Caco-2 (cell line): ENCODE data around the gene SLC9A1. TPM values are rescaled to one million over a fixed set of nuclear protein-coding genes. Genes with fewer than 3 reads are reported as not detected.
"Not testable (repeated sequence)": the region's sequence is repeated elsewhere in the genome, so short reads cannot be mapped to it uniquely, and the experiment has no call there.

Experiments used
- BruUV-seq: library from RNA; stranded (reverse); fragments of 400-500 nt; replicated peaks from 2 replicates; lab custom pipeline; 2021; lab: Mats Ljungman, UMichigan
- CTCF ChIA-PET: fragments of 300-600 bp; sonication (Branson Sonifier 250); formaldehyde crosslinking; loops from one replicate; lab custom pipeline; 2022; ENCODE audit warnings: antibody characterized with exemption; lab: Charles Lee
- POLR2A ChIA-PET: fragments of 300-600 bp; sonication (Branson Sonifier 250); formaldehyde crosslinking; loops from one replicate; lab custom pipeline; 2022; ENCODE audit warnings: antibody characterized with exemption; lab: Charles Lee
- DNase-seq, 2 experiments: peaks; one replicate each; pipeline versions ENCODE4 v3.0.0 to v3.0.0-alpha.2; 2020 to 2022
- H3K27me3 ChIP-seq: replicated peaks from 2 replicates; pipeline ENCODE4 v1.6.0; 2011; ENCODE audit warnings: low read length; ENCODE audit not compliant: control insufficient read depth, insufficient read depth
- H3K36me3 ChIP-seq: 2 replicates; pipeline ENCODE4 v1.5.1; 2011; ENCODE audit warnings: low read length; ENCODE audit not compliant: control insufficient read depth, insufficient read depth
- H3K4me1 ChIP-seq: fragments of 250-450 bp; sonication (Bioruptor Pico); 2 replicates; pipeline ENCODE4 v1.5.1; 2020; ENCODE audit warnings: mild to moderate bottlenecking
- H3K4me3 ChIP-seq: 2 replicates; pipeline ENCODE4 v1.5.1; 2011; ENCODE audit warnings: low read depth, mild to moderate bottlenecking, control low read depth, low read length
- H3K9me3 ChIP-seq: fragments of 250-450 bp; sonication (Bioruptor Pico); 2 replicates; pipeline ENCODE4 v1.5.1; 2020; ENCODE audit warnings: mild to moderate bottlenecking, moderate library complexity
- H3K27ac Mint-ChIP-seq: one replicate; pipeline ENCODE4 v1.8.0; 2022; ENCODE audit warnings: mixed read lengths; ENCODE audit not compliant: unreplicated experiment
- H3K27me3 Mint-ChIP-seq: one replicate; pipeline ENCODE4 v1.8.0; 2022; ENCODE audit warnings: mixed read lengths; ENCODE audit not compliant: insufficient read depth, unreplicated experiment
- H3K36me3 Mint-ChIP-seq: one replicate; pipeline ENCODE4 v1.8.0; 2022; ENCODE audit warnings: mild to moderate bottlenecking, mixed read lengths; ENCODE audit not compliant: insufficient read depth, unreplicated experiment
- H3K4me1 Mint-ChIP-seq: one replicate; pipeline ENCODE4 v1.8.0; 2022; ENCODE audit warnings: low read depth, mixed read lengths; ENCODE audit not compliant: unreplicated experiment
- H3K4me3 Mint-ChIP-seq: one replicate; pipeline ENCODE4 v1.8.0; 2022; ENCODE audit warnings: mild to moderate bottlenecking, moderate library complexity, mixed read lengths; ENCODE audit not compliant: unreplicated experiment
- H3K9me3 Mint-ChIP-seq: one replicate; pipeline ENCODE4 v1.8.0; 2022; ENCODE audit warnings: mixed read lengths; ENCODE audit not compliant: unreplicated experiment
- intact Hi-C: fragments of 100-400 bp; cut with micrococcal nuclease; formaldehyde crosslinking; loops from one replicate; pipeline ENCODE4 v1.10.0; 2022; ENCODE audit not compliant: unreplicated experiment
- total RNA-seq: library from RNA; stranded (reverse); gene quantifications from 2 replicates; pipeline ENCODE4 v1.2.3, GENCODE V29; 2022
- TF ChIP-seq, protein P1 (sequence below), 2 experiments: fragments of 200-600 bp in 1 of 2; IDR thresholded peaks; 1 replicate in 1 of 2; 2 replicates in 1 of 2; pipeline versions ENCODE4 v1.5.1 to v1.8.0; 2011 to 2022; ENCODE audit warnings: antibody characterized with exemption in 1 of 2, control low read depth in 1 of 2, inconsistent platforms in 1 of 2, low read depth in 1 of 2, low read length in 1 of 2, mild to moderate bottlenecking in 1 of 2, moderate library complexity in 1 of 2; ENCODE audit not compliant: insufficient read depth in 1 of 2, severe bottlenecking in 1 of 2, unreplicated experiment in 1 of 2

Gene SLC9A1
- total RNA-seq, 1 experiment from 2014 or later: 28.9 TPM

DNA sequence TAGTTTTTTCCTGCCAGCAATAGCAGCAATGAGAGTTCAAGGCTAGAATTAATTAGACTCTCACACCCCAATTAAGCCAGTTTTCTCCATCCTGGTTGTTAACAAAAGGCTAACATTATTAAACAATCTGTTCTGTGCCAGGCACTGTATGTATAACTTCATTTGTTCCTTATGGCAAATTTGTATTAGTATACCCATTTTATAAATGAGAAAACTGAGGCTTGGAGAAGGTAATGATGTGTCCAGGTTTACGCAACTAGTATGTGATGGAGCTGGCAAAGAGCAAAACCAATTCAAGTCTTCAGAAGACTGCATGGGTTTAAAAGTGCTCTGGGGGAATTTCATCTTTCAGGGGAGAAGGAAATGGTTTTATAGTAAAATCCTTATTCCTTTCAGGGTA, 38.3 kb upstream of the SLC9A1 start:
- no peaks in the 10 kb centered on the region for H3K27me3 ChIP-seq
- ChIA-PET CTCF (no interaction called here), POLR2A (no interaction called here)
- no peak for DNase-seq
- intact Hi-C loops: no loop called here
- H3K9me3 ChIP-seq: no peaks in the 10 kb centered on the region
- Mint-ChIP-seq H3K4me3 (no peak overlapping the region), H3K27me3 (no peaks in the 10 kb centered on the region), H3K27ac (no peak overlapping the region), H3K9me3 (no peaks in the 10 kb centered on the region), H3K4me1 (peaks cover 17% of the 10 kb centered on the region), H3K36me3 (no peaks in the 10 kb centered on the region)
- BruUV-seq: no TSS peak
- H3K4me3 ChIP-seq: no peak overlapping the region
- H3K36me3 ChIP-seq: no peaks in the 10 kb centered on the region
- TF ChIP-seq, protein P1, sequence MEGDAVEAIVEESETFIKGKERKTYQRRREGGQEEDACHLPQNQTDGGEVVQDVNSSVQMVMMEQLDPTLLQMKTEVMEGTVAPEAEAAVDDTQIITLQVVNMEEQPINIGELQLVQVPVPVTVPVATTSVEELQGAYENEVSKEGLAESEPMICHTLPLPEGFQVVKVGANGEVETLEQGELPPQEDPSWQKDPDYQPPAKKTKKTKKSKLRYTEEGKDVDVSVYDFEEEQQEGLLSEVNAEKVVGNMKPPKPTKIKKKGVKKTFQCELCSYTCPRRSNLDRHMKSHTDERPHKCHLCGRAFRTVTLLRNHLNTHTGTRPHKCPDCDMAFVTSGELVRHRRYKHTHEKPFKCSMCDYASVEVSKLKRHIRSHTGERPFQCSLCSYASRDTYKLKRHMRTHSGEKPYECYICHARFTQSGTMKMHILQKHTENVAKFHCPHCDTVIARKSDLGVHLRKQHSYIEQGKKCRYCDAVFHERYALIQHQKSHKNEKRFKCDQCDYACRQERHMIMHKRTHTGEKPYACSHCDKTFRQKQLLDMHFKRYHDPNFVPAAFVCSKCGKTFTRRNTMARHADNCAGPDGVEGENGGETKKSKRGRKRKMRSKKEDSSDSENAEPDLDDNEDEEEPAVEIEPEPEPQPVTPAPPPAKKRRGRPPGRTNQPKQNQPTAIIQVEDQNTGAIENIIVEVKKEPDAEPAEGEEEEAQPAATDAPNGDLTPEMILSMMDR (IDR thresholded peaks at IDR 0.05; ENCODE audit: insufficient read depth in 1 of 2, low read depth in 1 of 2, low read length in 1 of 2, severe bottlenecking in 1 of 2, unreplicated experiment in 1 of 2): no peak
- H3K4me1 ChIP-seq: peaks cover 9% of the 10 kb centered on the region

DNA sequence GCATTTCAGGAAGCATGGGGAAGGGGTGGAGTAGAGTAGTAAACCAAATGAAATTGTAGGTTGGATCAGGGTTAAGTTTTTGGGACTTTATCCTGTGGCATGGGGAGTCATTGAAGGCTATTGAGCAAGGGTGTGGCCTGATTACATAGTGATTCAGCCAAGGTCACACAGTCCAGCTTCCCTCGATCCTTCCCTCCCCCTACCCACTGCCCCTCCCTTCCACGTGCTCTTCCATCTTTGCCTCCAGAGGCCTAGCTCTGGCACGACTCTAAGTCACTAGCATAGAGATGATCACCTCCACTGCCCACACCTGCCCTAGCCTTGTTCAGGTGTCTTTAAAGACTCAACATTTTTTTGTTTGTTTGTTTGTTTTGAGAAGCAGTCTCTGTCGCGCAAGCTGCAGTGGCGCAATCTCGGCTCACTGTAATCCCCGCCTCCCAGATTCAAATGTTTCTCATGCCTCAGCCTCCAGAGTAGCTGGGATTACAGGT, 37.2 kb upstream of the SLC9A1 start:
- H3K4me3 ChIP-seq: no peak overlapping the region
- no TSS peak for BruUV-seq
- DNase-seq: peak; percentile 11 to 46
- Mint-ChIP-seq H3K27ac (peak overlapping the region; percentile 39), H3K27me3 (no peaks in the 10 kb centered on the region), H3K4me3 (no peak overlapping the region), H3K9me3 (no peaks in the 10 kb centered on the region), H3K36me3 (no peaks in the 10 kb centered on the region), H3K4me1 (peaks cover 11% of the 10 kb centered on the region)
- H3K9me3 ChIP-seq: no peaks in the 10 kb centered on the region
- TF ChIP-seq, protein P1 (IDR thresholded peaks at IDR 0.05; ENCODE audit: insufficient read depth in 1 of 2, low read depth in 1 of 2, low read length in 1 of 2, severe bottlenecking in 1 of 2, unreplicated experiment in 1 of 2): no peak
- ChIA-PET POLR2A (no interaction called here), CTCF (interaction anchor here (0.5 kb wide), 1 partner anchor 29 kb away, joined by 3 read pairs; no protein-coding TSS in a partner anchor)
- H3K27me3 ChIP-seq: no peaks in the 10 kb centered on the region
- no peaks in the 10 kb centered on the region for H3K36me3 ChIP-seq
- intact Hi-C loops: no loop called here
- peaks cover 9% of the 10 kb centered on the region for H3K4me1 ChIP-seq

DNA sequence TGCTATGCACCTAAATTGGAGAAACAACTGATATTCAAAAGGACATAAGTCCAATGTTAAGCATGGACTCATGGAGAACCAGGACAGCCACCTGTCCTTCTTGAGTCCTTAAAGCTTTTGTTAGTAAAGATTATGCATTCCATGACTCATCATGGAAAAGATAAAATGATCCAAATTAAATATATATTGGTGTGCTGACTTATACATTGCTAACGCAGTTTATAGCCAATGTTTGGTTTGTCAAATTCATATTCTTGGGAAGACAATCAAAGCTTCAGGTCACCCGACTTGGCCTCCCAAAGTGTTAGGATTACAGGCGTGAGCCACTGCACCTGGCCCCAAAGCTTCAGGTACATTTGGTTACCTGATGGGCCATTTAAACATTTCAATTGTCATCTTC, 29.7 kb upstream of the SLC9A1 start:
- DNase-seq, H3K27me3 Mint-ChIP-seq, H3K4me1 Mint-ChIP-seq, H3K36me3 Mint-ChIP-seq, H3K4me3 Mint-ChIP-seq, BruUV-seq, H3K4me3 ChIP-seq, POLR2A ChIA-PET, H3K4me1 ChIP-seq, H3K36me3 ChIP-seq, intact Hi-C loops, H3K27ac Mint-ChIP-seq, H3K9me3 Mint-ChIP-seq, H3K27me3 ChIP-seq, CTCF ChIA-PET: not testable (repeated sequence)
- H3K9me3 ChIP-seq: peaks cover 13% of the 10 kb centered on the region

DNA sequence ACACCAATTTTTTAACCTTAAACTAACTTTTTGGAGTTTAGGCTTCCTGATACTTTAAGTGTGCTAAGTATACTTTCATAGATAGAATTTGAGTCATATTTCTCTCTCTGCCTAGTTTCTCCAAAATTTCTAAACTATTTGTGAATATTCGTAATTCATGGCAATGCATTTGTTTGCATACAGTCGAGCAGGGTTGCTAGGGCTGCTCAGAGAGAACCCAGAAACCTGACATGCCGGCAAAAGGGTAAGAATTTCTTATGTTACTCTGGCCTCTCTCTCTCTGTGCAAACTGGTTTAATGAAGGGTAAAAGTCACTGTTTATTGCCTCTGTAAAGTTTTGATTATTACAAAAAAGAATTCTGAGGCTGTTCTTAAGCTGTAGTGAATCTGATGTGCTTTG, 25.1 kb upstream of the SLC9A1 start:
- H3K9me3 ChIP-seq: peaks cover 13% of the 10 kb centered on the region
- DNase-seq: no peak
- intact Hi-C loops: no loop called here
- no peaks in the 10 kb centered on the region for H3K36me3 Mint-ChIP-seq
- ChIA-PET POLR2A (no interaction called here), CTCF (no interaction called here)
- H3K27me3 ChIP-seq: no peaks in the 10 kb centered on the region
- no peaks in the 10 kb centered on the region for H3K9me3 Mint-ChIP-seq
- H3K4me1 Mint-ChIP-seq: no peaks in the 10 kb centered on the region
- no peak overlapping the region for H3K4me3 Mint-ChIP-seq
- no peak overlapping the region for H3K27ac Mint-ChIP-seq
- no peak overlapping the region for H3K4me3 ChIP-seq
- TF ChIP-seq, protein P1 (IDR thresholded peaks at IDR 0.05; ENCODE audit: insufficient read depth in 1 of 2, low read depth in 1 of 2, low read length in 1 of 2, severe bottlenecking in 1 of 2, unreplicated experiment in 1 of 2): no peak
- H3K36me3 ChIP-seq: no peaks in the 10 kb centered on the region
- BruUV-seq: no TSS peak
- no peaks in the 10 kb centered on the region for H3K4me1 ChIP-seq
- H3K27me3 Mint-ChIP-seq: no peaks in the 10 kb centered on the region
